ENCODE data around the gene FRAS1. TPM values are rescaled to one million over a fixed set of nuclear protein-coding genes. Genes with fewer than 3 reads are reported as not detected.

Gene FRAS1
- total and polyA plus RNA-seq, 2 donors (not counting 1 experiment from before 2014, with no cell fraction given): 0.03 to 0.12 TPM

GRCh38 chr4:78414116-78414515 lies 357.0 kb downstream of the FRAS1 start:
- WGBS (ENCODE audit: insufficient coverage): no CpG with 5 or more reads among the region's 6 CpGs
- Histone ChIP-seq H2AFZ (ENCODE audit: insufficient read depth, low read depth, low read length, poor library complexity, severe bottlenecking) (no peak overlapping the region), H3K4me2 (replicated peaks; ENCODE audit: low read depth, low read length, poor library complexity, severe bottlenecking) (no peak overlapping the region), H3K27me3 (replicated peaks in 1 of 4; ENCODE audit: control extremely low read depth in 1 of 4, control insufficient read depth in 3 of 4, insufficient read depth in 4 of 4, low read length in 3 of 4) (peaks cover 0 to 3% (median 0%) of the 10 kb centered on the region in 4 experiments), H3K27ac (ENCODE audit: low read length in 2 of 2) (no peak overlapping the region), H3K9me3 (ENCODE audit: control extremely low read depth in 1 of 3, control insufficient read depth in 2 of 3, insufficient read depth in 1 of 3, low read length in 2 of 3) (no peaks in the 10 kb centered on the region), H3K79me2 (ENCODE audit: control insufficient read depth, insufficient read depth, low read length) (no peaks in the 10 kb centered on the region), H3K4me3 (ENCODE audit: control extremely low read depth in 1 of 5, extremely low read depth in 1 of 5, insufficient read depth in 1 of 5, low read depth in 2 of 5, low read length in 4 of 5) (no peak overlapping the region), H4K20me1 (ENCODE audit: control insufficient read depth, insufficient read depth, low read length, poor library complexity, severe bottlenecking) (no peaks in the 10 kb centered on the region), H3K9ac (ENCODE audit: low read length) (no peak overlapping the region), H3K36me3 (replicated peaks in 1 of 2; ENCODE audit: control extremely low read depth in 1 of 2, control insufficient read depth in 1 of 2, extremely low read depth in 1 of 2, insufficient read depth in 2 of 2, low read length in 1 of 2) (no peaks in the 10 kb centered on the region), H3K4me1 (ENCODE audit: control insufficient read depth in 2 of 2, insufficient read depth in 2 of 2, low read length in 2 of 2) (no peaks in the 10 kb centered on the region)
- no peak overlapping the region for H3K4me3 Mint-ChIP-seq
- no peaks in the 10 kb centered on the region for H3K9me3 Mint-ChIP-seq (ENCODE audit: insufficient read depth)
- POLR2A ChIA-PET: no interaction called here
- no peaks in the 10 kb centered on the region for H3K4me1 Mint-ChIP-seq
- H3K27me3 Mint-ChIP-seq: peaks cover 9% of the 10 kb centered on the region
- intact Hi-C loops (cut with micrococcal nuclease): no loop called here
- no peak for DNase-seq
- no peak overlapping the region for H3K27ac Mint-ChIP-seq
- TF ChIP-seq, protein P1, sequence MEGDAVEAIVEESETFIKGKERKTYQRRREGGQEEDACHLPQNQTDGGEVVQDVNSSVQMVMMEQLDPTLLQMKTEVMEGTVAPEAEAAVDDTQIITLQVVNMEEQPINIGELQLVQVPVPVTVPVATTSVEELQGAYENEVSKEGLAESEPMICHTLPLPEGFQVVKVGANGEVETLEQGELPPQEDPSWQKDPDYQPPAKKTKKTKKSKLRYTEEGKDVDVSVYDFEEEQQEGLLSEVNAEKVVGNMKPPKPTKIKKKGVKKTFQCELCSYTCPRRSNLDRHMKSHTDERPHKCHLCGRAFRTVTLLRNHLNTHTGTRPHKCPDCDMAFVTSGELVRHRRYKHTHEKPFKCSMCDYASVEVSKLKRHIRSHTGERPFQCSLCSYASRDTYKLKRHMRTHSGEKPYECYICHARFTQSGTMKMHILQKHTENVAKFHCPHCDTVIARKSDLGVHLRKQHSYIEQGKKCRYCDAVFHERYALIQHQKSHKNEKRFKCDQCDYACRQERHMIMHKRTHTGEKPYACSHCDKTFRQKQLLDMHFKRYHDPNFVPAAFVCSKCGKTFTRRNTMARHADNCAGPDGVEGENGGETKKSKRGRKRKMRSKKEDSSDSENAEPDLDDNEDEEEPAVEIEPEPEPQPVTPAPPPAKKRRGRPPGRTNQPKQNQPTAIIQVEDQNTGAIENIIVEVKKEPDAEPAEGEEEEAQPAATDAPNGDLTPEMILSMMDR (IDR thresholded peaks at IDR 0.05): no peak
- no peak for ATAC-seq (ENCODE audit: low read depth)
- CTCF ChIA-PET: no interaction called here

DNA sequence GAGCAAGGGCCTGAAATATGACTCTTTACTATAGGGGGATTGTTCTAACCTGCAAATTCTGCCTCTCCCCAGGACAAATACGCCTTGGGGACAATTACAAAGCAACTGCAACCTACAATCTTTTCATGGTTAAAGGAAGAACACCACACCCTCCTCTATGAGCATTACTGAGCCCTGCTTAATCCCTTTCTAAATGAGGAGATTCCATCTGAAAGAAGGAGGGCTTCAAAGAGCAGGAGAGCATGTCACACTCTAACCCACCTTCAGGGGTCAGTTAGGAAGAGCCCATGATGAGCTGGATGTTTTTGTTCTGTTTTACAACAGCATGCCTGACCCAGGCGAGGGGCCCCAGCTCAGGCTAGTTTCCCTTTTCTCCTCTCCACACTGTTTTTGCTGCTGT lies 360.5 kb downstream of the FRAS1 start:
- Histone ChIP-seq H2AFZ (ENCODE audit: insufficient read depth, low read depth, low read length, poor library complexity, severe bottlenecking) (no peak overlapping the region), H3K27me3 (replicated peaks in 1 of 4; ENCODE audit: control extremely low read depth in 1 of 4, control insufficient read depth in 3 of 4, insufficient read depth in 4 of 4, low read length in 3 of 4) (no peaks in the 10 kb centered on the region), H3K79me2 (ENCODE audit: control insufficient read depth, insufficient read depth, low read length) (no peaks in the 10 kb centered on the region), H4K20me1 (ENCODE audit: control insufficient read depth, insufficient read depth, low read length, poor library complexity, severe bottlenecking) (no peaks in the 10 kb centered on the region), H3K4me3 (ENCODE audit: control extremely low read depth in 1 of 5, extremely low read depth in 1 of 5, insufficient read depth in 1 of 5, low read depth in 2 of 5, low read length in 4 of 5) (no peak overlapping the region), H3K4me2 (replicated peaks; ENCODE audit: low read depth, low read length, poor library complexity, severe bottlenecking) (no peak overlapping the region), H3K9ac (ENCODE audit: low read length) (no peak overlapping the region), H3K36me3 (replicated peaks in 1 of 2; ENCODE audit: control extremely low read depth in 1 of 2, control insufficient read depth in 1 of 2, extremely low read depth in 1 of 2, insufficient read depth in 2 of 2, low read length in 1 of 2) (no peaks in the 10 kb centered on the region), H3K9me3 (ENCODE audit: control extremely low read depth in 1 of 3, control insufficient read depth in 2 of 3, insufficient read depth in 1 of 3, low read length in 2 of 3) (no peaks in the 10 kb centered on the region), H3K4me1 (ENCODE audit: control insufficient read depth in 2 of 2, insufficient read depth in 2 of 2, low read length in 2 of 2) (no peaks in the 10 kb centered on the region), H3K27ac (ENCODE audit: low read length in 2 of 2) (no peak overlapping the region)
- Mint-ChIP-seq H3K4me1 (no peaks in the 10 kb centered on the region), H3K4me3 (no peak overlapping the region), H3K9me3 (ENCODE audit: insufficient read depth) (no peaks in the 10 kb centered on the region), H3K27me3 (peaks cover 16% of the 10 kb centered on the region), H3K27ac (no peak overlapping the region)
- no peak for DNase-seq
- intact Hi-C loops (cut with micrococcal nuclease): no loop called here
- ATAC-seq (ENCODE audit: low read depth): no peak
- no peak for TF ChIP-seq EZH2 (IDR thresholded peaks at IDR 0.05; ENCODE audit: borderline replicate concordance, insufficient read depth, low read depth, low read length, poor library complexity, severe bottlenecking)
- TF ChIP-seq, protein P1 (IDR thresholded peaks at IDR 0.05): no peak
- ChIA-PET CTCF (no interaction called here), POLR2A (no interaction called here)
- no CpG with 5 or more reads among the region's 2 CpGs for WGBS (ENCODE audit: insufficient coverage)
